Measurements from ENCODE around the gene MICB.
"Not testable (repeated sequence)": the region's sequence is repeated elsewhere in the genome, so short reads cannot be mapped to it uniquely, and the experiment has no call there.

Gene MICB

GRCh38 chr6:31538805-31539400, 41.0 kb downstream of the MICB start:
- no peak for DNase-seq (ENCODE audit: low read depth in 2 of 2)

GRCh38 chr6:31540640-31541039, 42.7 kb downstream of the MICB start:
- DNase-seq (ENCODE audit: low read depth in 2 of 2) = no peak

- DNase-seq (ENCODE audit: low read depth in 2 of 2) = no peak
Observed at GRCh38 chr6:31541059-31541657, 43.2 kb downstream of the MICB start.

GRCh38 chr6:31541658-31542521, 43.9 kb downstream of the MICB start, which contains the start of gene DDX39B:
Gene DDX39B, minus strand, starts transcription at chr6:31542003. Its CDS starts 1,471 bp downstream, at chr6:31540532.
- DNase-seq (ENCODE audit: low read depth in 2 of 2) = peak; percentile 93 to 94

GRCh38 chr6:31543639-31544038, 45.7 kb downstream of the MICB start:
- DNase-seq (ENCODE audit: low read depth in 2 of 2) = no peak

GRCh38 chr6:31544676-31545075, 46.7 kb downstream of the MICB start:
- no peak for DNase-seq (ENCODE audit: low read depth in 2 of 2)

GRCh38 chr6:31545291-31545690, 47.3 kb downstream of the MICB start:
- no peak for DNase-seq (ENCODE audit: low read depth in 2 of 2)

GRCh38 chr6:31546339-31546957, 48.5 kb downstream of the MICB start, which contains the start of gene ATP6V1G2:
Gene ATP6V1G2, minus strand, starts transcription at chr6:31546608. Its CDS starts 49 bp downstream, at chr6:31546559.
- DNase-seq (ENCODE audit: low read depth in 2 of 2) = peak; percentile 88

- DNase-seq (ENCODE audit: low read depth in 2 of 2) = peak; percentile 96 to 97
Observed at GRCh38 chr6:31546958-31547726, 49.2 kb downstream of the MICB start, which contains the start of gene NFKBIL1. Gene NFKBIL1, plus strand, starts transcription at chr6:31547608. Its CDS starts 87 bp downstream, at chr6:31547695.

GRCh38 chr6:31547727-31548543, 50.0 kb downstream of the MICB start:
- no peak for DNase-seq (ENCODE audit: low read depth in 2 of 2)

GRCh38 chr6:31548544-31548873, 50.6 kb downstream of the MICB start:
- DNase-seq (ENCODE audit: low read depth in 2 of 2) = no peak

- DNase-seq (ENCODE audit: low read depth in 2 of 2) = not testable (repeated sequence)
Observed at GRCh38 chr6:31551371-31551770, 53.4 kb downstream of the MICB start.

GRCh38 chr6:31556307-31556706, 58.4 kb downstream of the MICB start:
- no peak for DNase-seq (ENCODE audit: low read depth in 2 of 2)

- DNase-seq (ENCODE audit: low read depth in 2 of 2) = no peak
Observed at GRCh38 chr6:31557443-31558317, 59.7 kb downstream of the MICB start.

- no peak for DNase-seq (ENCODE audit: low read depth in 2 of 2)
Observed at GRCh38 chr6:31558318-31558625, 60.3 kb downstream of the MICB start.

- no peak for DNase-seq (ENCODE audit: low read depth in 2 of 2)
Observed at GRCh38 chr6:31558631-31559500, 60.9 kb downstream of the MICB start.

- DNase-seq (ENCODE audit: low read depth in 2 of 2) = no peak
Observed at GRCh38 chr6:31559606-31559957, 61.6 kb downstream of the MICB start.

- no peak for DNase-seq (ENCODE audit: low read depth in 2 of 2)
Observed at GRCh38 chr6:31559958-31560696, 62.2 kb downstream of the MICB start.
